ENCODE results near the gene COL6A1.

DNA sequence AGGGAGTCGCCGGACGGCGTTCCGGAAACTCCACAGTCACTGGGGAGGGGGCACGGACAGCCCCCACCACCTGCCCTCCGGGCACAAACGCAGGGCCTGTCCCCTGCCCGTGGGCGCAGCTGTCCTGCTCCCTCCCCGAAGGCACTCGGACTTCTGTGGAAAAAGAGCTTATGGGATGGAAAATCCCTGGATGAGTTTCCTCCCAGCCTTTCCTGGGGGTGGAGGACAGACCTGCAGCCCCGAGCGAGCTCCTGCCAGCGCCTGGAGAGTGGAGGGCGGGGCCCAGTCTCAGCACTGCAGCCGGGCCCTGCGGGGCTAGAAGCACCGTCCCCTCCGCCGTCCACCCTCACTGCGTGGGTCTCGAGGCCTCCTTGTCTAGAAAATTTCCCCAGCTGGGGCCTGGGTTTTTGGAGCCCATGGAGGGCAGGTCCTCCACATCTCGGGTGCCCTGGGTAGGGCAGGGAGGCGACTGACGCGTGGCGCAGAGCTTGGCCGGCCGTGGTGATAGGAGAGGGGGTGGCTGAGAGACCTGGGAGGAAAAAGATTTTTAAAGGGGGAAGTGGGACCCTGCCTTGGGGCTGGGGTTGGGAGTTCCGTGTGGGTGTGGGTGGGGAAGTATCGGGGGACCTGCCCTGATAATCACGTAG lies 6.4 kb upstream of the COL6A1 start:
- TF ChIP-seq, protein P1, sequence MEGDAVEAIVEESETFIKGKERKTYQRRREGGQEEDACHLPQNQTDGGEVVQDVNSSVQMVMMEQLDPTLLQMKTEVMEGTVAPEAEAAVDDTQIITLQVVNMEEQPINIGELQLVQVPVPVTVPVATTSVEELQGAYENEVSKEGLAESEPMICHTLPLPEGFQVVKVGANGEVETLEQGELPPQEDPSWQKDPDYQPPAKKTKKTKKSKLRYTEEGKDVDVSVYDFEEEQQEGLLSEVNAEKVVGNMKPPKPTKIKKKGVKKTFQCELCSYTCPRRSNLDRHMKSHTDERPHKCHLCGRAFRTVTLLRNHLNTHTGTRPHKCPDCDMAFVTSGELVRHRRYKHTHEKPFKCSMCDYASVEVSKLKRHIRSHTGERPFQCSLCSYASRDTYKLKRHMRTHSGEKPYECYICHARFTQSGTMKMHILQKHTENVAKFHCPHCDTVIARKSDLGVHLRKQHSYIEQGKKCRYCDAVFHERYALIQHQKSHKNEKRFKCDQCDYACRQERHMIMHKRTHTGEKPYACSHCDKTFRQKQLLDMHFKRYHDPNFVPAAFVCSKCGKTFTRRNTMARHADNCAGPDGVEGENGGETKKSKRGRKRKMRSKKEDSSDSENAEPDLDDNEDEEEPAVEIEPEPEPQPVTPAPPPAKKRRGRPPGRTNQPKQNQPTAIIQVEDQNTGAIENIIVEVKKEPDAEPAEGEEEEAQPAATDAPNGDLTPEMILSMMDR (IDR thresholded peaks at IDR 0.05; ENCODE audit: extremely low read depth in 1 of 2, insufficient read depth in 1 of 2, low read depth in 1 of 2, low read length in 2 of 2) = no peak
- no peak for TF ChIP-seq POLR2A (IDR thresholded peaks at IDR 0.05; ENCODE audit: low read depth, low read length)
- TF ChIP-seq EZH2 (IDR thresholded peaks at IDR 0.05; ENCODE audit: borderline replicate concordance, low read depth, low read length, severe bottlenecking) = no peak
- TF ChIP-seq MYC (IDR thresholded peaks at IDR 0.05; ENCODE audit: low read depth, low read length) = no peak
- TF ChIP-seq POLR2AphosphoS5 (IDR thresholded peaks at IDR 0.05; ENCODE audit: insufficient read depth, low read depth, low read length) = no peak
- TF ChIP-seq, protein P2, sequence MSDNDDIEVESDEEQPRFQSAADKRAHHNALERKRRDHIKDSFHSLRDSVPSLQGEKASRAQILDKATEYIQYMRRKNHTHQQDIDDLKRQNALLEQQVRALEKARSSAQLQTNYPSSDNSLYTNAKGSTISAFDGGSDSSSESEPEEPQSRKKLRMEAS (IDR thresholded peaks at IDR 0.05; ENCODE audit: insufficient read depth, insufficient read length) = no peak
- TF ChIP-seq JUN (IDR thresholded peaks at IDR 0.05; ENCODE audit: borderline replicate concordance, insufficient read depth, insufficient read length, low read depth) = no peak

Data from endothelial cell of umbilical vein (primary cell).